Prostate gland (tissue), 2 donors: ENCODE data around the gene DERL2.

ENCODE experiments used
- CTCF ChIP-seq, 4 experiments: fragments of 200-600 bp in 2 of 4; fragments of 450-650 bp in 2 of 4; sonication (generic) in 2 of 4; IDR thresholded peaks; 1 replicate in 3 of 4; 2 replicates in 1 of 4; pipeline ENCODE4 v1.5.1; 2016 to 2019; ENCODE audit warnings: antibody characterized with exemption in 4 of 4, mild to moderate bottlenecking in 2 of 4, moderate library complexity in 2 of 4
- POLR2A ChIP-seq: fragments of 450-650 bp; IDR thresholded peaks from one replicate; pipeline ENCODE4 v1.6.1; 2016; ENCODE audit warnings: antibody characterized with exemption, mild to moderate bottlenecking
- POLR2AphosphoS5 ChIP-seq: sonication (generic); formaldehyde crosslinking; IDR thresholded peaks from one replicate; pipeline ENCODE4 v1.6.1; 2017; ENCODE audit warnings: antibody characterized with exemption

GRCh38 chr17:5437721-5438317 is 48.2 kb downstream of the DERL2 start:
- no peak for TF ChIP-seq POLR2A
- no peak for TF ChIP-seq CTCF (IDR thresholded peaks at IDR 0.05)
- TF ChIP-seq POLR2AphosphoS5, result no peak
